CD14-positive monocyte (primary cell): ENCODE results near the gene CYTH4. TPM values are rescaled to one million over a fixed set of nuclear protein-coding genes. Genes with fewer than 3 reads are reported as not detected.

Experiments
- DNase-seq, 3 donors: peaks; one replicate each; pipeline ENCODE4 v3.0.0-alpha.2; 2011 to 2022
- H2AFZ ChIP-seq: 2 replicates; pipeline ENCODE4 v1.6.0; 2012; ENCODE audit warnings: mild to moderate bottlenecking, low read depth, low read length, inconsistent platforms; ENCODE audit not compliant: insufficient read depth, poor library complexity, severe bottlenecking
- H3K27ac ChIP-seq, 2 donors: 1 replicate in 1 of 2; 2 replicates in 1 of 2; pipeline ENCODE4 v1.5.1; 2012 to 2013; ENCODE audit warnings: low read length in 2 of 2, control low read depth in 1 of 2, inconsistent platforms in 1 of 2, low read depth in 1 of 2, mild to moderate bottlenecking in 1 of 2
- H3K27me3 ChIP-seq, 2 donors: one replicate each; pipeline versions ENCODE4 v1.6.0 to v1.6.1; 2011 to 2013; ENCODE audit warnings: low read length in 2 of 2; ENCODE audit not compliant: control insufficient read depth in 2 of 2, insufficient read depth in 2 of 2
- H3K36me3 ChIP-seq, 2 donors: replicated peaks in 1 of 2; 1 replicate in 1 of 2; 2 replicates in 1 of 2; pipeline versions ENCODE4 v1.5.1 to v1.6.1; 2012 to 2013; ENCODE audit warnings: low read length in 2 of 2, control low read depth in 1 of 2, inconsistent platforms in 1 of 2, mild to moderate bottlenecking in 1 of 2; ENCODE audit not compliant: insufficient read depth in 2 of 2, control insufficient read depth in 1 of 2
- H3K4me1 ChIP-seq, 2 donors: 1 replicate in 1 of 2; 2 replicates in 1 of 2; pipeline versions ENCODE4 v1.5.1 to v1.6.1; 2012 to 2013; ENCODE audit warnings: low read length in 2 of 2, control low read depth in 1 of 2, inconsistent platforms in 1 of 2, mild to moderate bottlenecking in 1 of 2, moderate library complexity in 1 of 2; ENCODE audit not compliant: insufficient read depth in 2 of 2, control insufficient read depth in 1 of 2
- H3K4me2 ChIP-seq: replicated peaks from 2 replicates; pipeline ENCODE3; 2012; ENCODE audit warnings: low read length, moderate library complexity, mild to moderate bottlenecking; ENCODE audit not compliant: poor library complexity, severe bottlenecking; ENCODE audit errors: extremely low read depth
- H3K4me3 ChIP-seq, 3 experiments: fragments of 200-600 bp in 1 of 3; sonication (generic) in 1 of 3; replicated peaks in 1 of 3; 1 replicate in 2 of 3; 2 replicates in 1 of 3; pipeline ENCODE4 v1.5.1; 2011 to 2013; ENCODE audit warnings: low read length in 3 of 3, mild to moderate bottlenecking in 3 of 3, control low read depth in 2 of 3, low read depth in 2 of 3, inconsistent platforms in 1 of 3, moderate library complexity in 1 of 3
- H3K79me2 ChIP-seq: 2 replicates; pipeline ENCODE4 v1.6.0; 2012; ENCODE audit warnings: mild to moderate bottlenecking, control low read depth, inconsistent platforms, low read length, moderate library complexity; ENCODE audit not compliant: insufficient read depth
- H3K9ac ChIP-seq: 2 replicates; pipeline ENCODE4 v1.6.0; 2017; ENCODE audit warnings: low read length, mild to moderate bottlenecking; ENCODE audit not compliant: insufficient read depth, poor library complexity, severe bottlenecking
- H3K9me3 ChIP-seq, 2 donors: replicated peaks in 1 of 2; 1 replicate in 1 of 2; 2 replicates in 1 of 2; pipeline versions ENCODE4 v1.5.1 to v1.6.1; 2012 to 2013; ENCODE audit warnings: low read length in 2 of 2, control low read depth in 1 of 2; ENCODE audit not compliant: control insufficient read depth in 1 of 2, insufficient read depth in 1 of 2
- H4K20me1 ChIP-seq: 2 replicates; pipeline ENCODE4 v1.6.0; 2012; ENCODE audit warnings: mild to moderate bottlenecking, low read length, control low read depth, moderate library complexity; ENCODE audit not compliant: insufficient read depth
- H3K27ac Mint-ChIP-seq, 7 donors: one replicate each; pipeline ENCODE4 v1.8.0; 2020; ENCODE audit warnings: mild to moderate bottlenecking in 7 of 7, mixed read lengths in 7 of 7, moderate library complexity in 6 of 7, inconsistent platforms in 2 of 7
- H3K27me3 Mint-ChIP-seq, 3 donors: one replicate each; pipeline ENCODE4 v1.8.0; 2021 to 2022; ENCODE audit warnings: low read depth in 3 of 3, mild to moderate bottlenecking in 3 of 3, mixed read lengths in 3 of 3, moderate library complexity in 3 of 3, inconsistent platforms in 1 of 3
- H3K36me3 Mint-ChIP-seq, 2 donors: one replicate each; pipeline ENCODE4 v1.8.0; 2020; ENCODE audit warnings: mixed read lengths in 2 of 2, inconsistent platforms in 1 of 2, mild to moderate bottlenecking in 1 of 2
- H3K4me1 Mint-ChIP-seq: one replicate; pipeline ENCODE4 v1.8.0; 2020; ENCODE audit warnings: mild to moderate bottlenecking, mixed read lengths
- H3K4me3 Mint-ChIP-seq, 2 donors: one replicate each; pipeline ENCODE4 v1.8.0; 2020; ENCODE audit warnings: mild to moderate bottlenecking in 2 of 2, mixed read lengths in 2 of 2, moderate library complexity in 1 of 2
- H3K9me3 Mint-ChIP-seq, 7 donors: one replicate each; pipeline ENCODE4 v1.8.0; 2020 to 2022; ENCODE audit warnings: mixed read lengths in 7 of 7, mild to moderate bottlenecking in 6 of 7, moderate library complexity in 6 of 7, inconsistent platforms in 2 of 7
- WGBS: methylation state at CpG from one replicate; pipeline ENCODE4 v1.1.5; 2013; ENCODE audit warnings: missing lambda C conversion rate; ENCODE audit not compliant: insufficient coverage; 5-methylcytosine and 5-hydroxymethylcytosine counted together
- intact Hi-C, 2 donors: fragments of 100-400 bp; cut with micrococcal nuclease; formaldehyde crosslinking; loops; one replicate each; pipeline versions ENCODE4 v1.15.0 to v1.15.1; 2023
- polyA plus RNA-seq, 3 donors: library from polyadenylated mRNA; depleted of rRNA in 1 of 3; unstranded in 2 of 3; stranded (reverse) in 1 of 3; fragments of 300-500 nt in 2 of 3; fragments of >200 nt in 1 of 3; fragmentation: Illumina TruSeq in 2 of 3; gene quantifications; 1 replicate in 2 of 3; 2 replicates in 1 of 3; pipeline ENCODE4 v1.2.3, GENCODE V29; 2012 to 2021
- TF ChIP-seq, protein P1 (sequence below): fragments of 200-600 bp; IDR thresholded peaks from one replicate; pipeline ENCODE4 v1.8.0; 2022; ENCODE audit warnings: antibody characterized with exemption, mild to moderate bottlenecking

CYTH4 gene
- polyA plus RNA-seq, 3 donors: 51.0 to 254 (median 70.0) TPM

DNA sequence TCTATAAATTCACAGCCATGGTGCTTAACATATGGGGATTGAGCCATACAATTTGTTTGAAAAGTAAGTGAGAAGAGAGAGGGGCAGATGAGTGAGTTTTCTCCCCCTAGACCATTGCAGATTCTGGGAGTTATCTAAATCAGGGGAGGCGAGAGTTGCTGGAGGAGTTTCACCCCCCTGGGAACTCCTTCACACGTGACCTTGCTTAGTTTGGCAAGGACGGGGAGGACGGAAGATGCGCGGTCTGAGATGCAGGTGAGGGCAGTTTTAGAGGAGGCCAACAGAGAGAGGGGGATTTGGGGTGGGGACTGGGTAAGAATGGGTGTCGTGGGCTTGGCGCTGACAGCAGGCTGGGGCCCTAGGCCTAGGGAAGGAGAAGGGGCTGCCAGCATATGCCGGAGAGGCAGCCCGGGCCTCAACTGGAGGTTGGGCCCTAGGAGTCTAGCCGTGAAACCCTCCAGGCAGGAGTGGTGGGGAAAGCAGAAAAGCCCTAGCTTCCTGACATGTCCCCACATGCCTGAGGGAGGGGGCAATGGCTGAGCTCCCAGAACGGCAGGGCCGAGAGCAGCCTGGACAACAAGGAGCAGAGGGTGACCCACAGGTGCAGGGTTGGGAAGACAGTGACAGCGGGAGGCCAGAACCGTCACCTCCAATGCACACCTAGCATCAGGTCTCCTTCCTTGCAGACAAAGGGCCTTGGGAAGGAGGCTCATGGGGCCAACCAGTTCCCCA, 81.1 kb downstream of the CYTH4 start:
- Histone ChIP-seq H3K4me1 (peaks cover 29 to 32% of the 10 kb centered on the region in 2 donors), H2AFZ (no peak overlapping the region), H4K20me1 (no peaks in the 10 kb centered on the region), H3K4me2 (no peak overlapping the region), H3K27me3 (no peaks in the 10 kb centered on the region), H3K9ac (no peak overlapping the region), H3K36me3 (no peaks in the 10 kb centered on the region), H3K79me2 (no peaks in the 10 kb centered on the region), H3K27ac (no peak overlapping the region), H3K4me3 (no peak overlapping the region), H3K9me3 (no peaks in the 10 kb centered on the region)
- no peaks in the 10 kb centered on the region for H3K9me3 Mint-ChIP-seq
- DNase-seq: no peak
- H3K36me3 Mint-ChIP-seq: no peaks in the 10 kb centered on the region
- H3K4me1 Mint-ChIP-seq: peaks cover 25% of the 10 kb centered on the region
- peaks cover 1 to 7% (median 2%) of the 10 kb centered on the region in 3 donors for H3K27me3 Mint-ChIP-seq
- H3K27ac Mint-ChIP-seq: peak overlapping the region in 1 of 7 donors; percentile 32
- H3K4me3 Mint-ChIP-seq: no peak overlapping the region
- 96% methylated on average over 13 of the region's 15 CpGs for WGBS
- intact Hi-C loops: no loop called here
- TF ChIP-seq, protein P1, sequence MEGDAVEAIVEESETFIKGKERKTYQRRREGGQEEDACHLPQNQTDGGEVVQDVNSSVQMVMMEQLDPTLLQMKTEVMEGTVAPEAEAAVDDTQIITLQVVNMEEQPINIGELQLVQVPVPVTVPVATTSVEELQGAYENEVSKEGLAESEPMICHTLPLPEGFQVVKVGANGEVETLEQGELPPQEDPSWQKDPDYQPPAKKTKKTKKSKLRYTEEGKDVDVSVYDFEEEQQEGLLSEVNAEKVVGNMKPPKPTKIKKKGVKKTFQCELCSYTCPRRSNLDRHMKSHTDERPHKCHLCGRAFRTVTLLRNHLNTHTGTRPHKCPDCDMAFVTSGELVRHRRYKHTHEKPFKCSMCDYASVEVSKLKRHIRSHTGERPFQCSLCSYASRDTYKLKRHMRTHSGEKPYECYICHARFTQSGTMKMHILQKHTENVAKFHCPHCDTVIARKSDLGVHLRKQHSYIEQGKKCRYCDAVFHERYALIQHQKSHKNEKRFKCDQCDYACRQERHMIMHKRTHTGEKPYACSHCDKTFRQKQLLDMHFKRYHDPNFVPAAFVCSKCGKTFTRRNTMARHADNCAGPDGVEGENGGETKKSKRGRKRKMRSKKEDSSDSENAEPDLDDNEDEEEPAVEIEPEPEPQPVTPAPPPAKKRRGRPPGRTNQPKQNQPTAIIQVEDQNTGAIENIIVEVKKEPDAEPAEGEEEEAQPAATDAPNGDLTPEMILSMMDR: no peak

Other genes starting within 250 kb of the CYTH4 start
- 10 to 100 TPM in 1 of 3 donors, 1 to 10 TPM in 2; 8.4 to 40.0 (median 9.0) TPM for gene KCTD17, start 230.8 kb upstream of the CYTH4 start, polyA plus RNA-seq
- gene TMPRSS6, start 172.8 kb upstream of the CYTH4 start, polyA plus RNA-seq: not detected
- gene IL2RB, start 132.6 kb upstream of the CYTH4 start, polyA plus RNA-seq: 1 to 10 TPM in 1 of 3 donors, under 1 TPM in 2; 0.05 to 1.7 (median 0.60) TPM
- 1 to 10 TPM in 1 of 3 donors, under 1 TPM in 2; 0.14 to 2.3 (median 0.24) TPM for gene C1QTNF6, start 94.3 kb upstream of the CYTH4 start, polyA plus RNA-seq
- under 1 TPM in 1 of 3 donors, not detected in 2; 0.04 TPM for gene SSTR3, start 70.0 kb upstream of the CYTH4 start, polyA plus RNA-seq
- gene RAC2, start 38.2 kb upstream of the CYTH4 start, polyA plus RNA-seq: 100 to 1,000 TPM; 360 to 529 (median 526) TPM
- under 1 TPM in 1 of 3 donors, not detected in 2; 0.01 TPM for gene ELFN2, start 145.0 kb downstream of the CYTH4 start, polyA plus RNA-seq
- 100 to 1,000 TPM in 2 of 3 donors, 10 to 100 TPM in 1; 84.1 to 196 (median 181) TPM for gene MFNG, start 203.9 kb downstream of the CYTH4 start, polyA plus RNA-seq
- under 1 TPM in 1 of 3 donors, not detected in 2; 0.03 TPM for gene CARD10, start 236.9 kb downstream of the CYTH4 start, polyA plus RNA-seq